Measurements from ENCODE around the gene GALNT2.

The GALNT2 gene

DNA sequence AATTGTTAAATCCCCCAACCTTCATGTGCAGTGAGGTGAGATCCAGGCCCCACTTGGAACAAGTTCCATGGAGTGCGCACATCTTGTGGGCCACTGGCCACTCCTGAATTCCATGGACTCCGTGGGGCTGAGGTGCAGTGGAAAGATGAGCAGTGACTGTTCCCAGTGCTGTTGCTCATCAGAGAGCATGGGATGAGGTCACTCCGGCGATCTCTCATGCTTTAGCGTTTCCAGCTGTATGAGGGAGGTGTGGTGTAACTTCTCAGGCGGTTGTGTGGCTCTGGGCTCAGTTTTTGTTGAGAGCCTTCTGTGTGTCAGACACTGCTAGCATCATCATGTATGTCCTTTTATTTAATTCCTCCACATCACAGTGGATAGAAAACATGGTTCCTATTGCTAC lies 96.2 kb downstream of the GALNT2 start:
- DNase-seq (ENCODE audit: low read depth in 2 of 2): no peak

DNA sequence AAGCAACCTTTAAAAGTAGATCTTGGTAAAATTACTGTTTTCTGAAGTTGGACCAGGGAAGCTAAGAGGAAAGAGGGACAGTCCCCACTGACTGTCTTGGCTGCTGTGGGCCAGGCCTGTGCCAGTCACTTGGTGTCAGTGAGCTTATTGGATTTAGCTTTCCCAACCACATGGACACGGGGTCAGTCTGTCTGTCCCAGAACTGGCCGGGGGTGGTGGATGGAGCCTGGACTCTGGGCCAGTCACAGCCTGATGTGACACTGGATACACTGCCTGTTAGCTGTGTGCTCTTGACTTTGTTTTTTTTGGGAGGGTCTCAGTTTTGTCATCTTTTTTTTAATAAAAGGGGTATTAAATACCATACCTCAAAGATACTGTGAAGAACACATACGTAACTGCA lies 96.7 kb downstream of the GALNT2 start:
- DNase-seq (ENCODE audit: low read depth in 2 of 2): no peak

DNA sequence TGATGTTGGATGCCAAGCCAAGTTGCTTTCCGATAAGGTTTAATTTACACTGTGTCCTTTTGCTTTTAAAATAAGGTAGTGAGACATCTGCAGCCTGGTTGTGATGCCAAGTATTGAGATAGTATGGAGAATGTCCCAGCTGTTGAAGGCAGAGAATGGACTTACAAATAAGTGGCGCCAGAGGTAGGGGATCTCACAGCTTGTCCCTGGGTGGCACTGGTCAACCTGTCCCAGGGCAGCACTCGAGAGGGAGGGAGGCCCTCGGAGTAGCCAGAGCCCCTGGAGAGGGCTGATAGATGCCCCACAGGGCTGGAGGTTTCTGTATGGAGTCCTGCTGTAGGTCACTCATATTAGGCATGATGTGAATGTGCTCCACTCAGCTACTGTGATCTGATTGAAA lies 98.5 kb downstream of the GALNT2 start:
- no peak for DNase-seq (ENCODE audit: low read depth in 2 of 2)

DNA sequence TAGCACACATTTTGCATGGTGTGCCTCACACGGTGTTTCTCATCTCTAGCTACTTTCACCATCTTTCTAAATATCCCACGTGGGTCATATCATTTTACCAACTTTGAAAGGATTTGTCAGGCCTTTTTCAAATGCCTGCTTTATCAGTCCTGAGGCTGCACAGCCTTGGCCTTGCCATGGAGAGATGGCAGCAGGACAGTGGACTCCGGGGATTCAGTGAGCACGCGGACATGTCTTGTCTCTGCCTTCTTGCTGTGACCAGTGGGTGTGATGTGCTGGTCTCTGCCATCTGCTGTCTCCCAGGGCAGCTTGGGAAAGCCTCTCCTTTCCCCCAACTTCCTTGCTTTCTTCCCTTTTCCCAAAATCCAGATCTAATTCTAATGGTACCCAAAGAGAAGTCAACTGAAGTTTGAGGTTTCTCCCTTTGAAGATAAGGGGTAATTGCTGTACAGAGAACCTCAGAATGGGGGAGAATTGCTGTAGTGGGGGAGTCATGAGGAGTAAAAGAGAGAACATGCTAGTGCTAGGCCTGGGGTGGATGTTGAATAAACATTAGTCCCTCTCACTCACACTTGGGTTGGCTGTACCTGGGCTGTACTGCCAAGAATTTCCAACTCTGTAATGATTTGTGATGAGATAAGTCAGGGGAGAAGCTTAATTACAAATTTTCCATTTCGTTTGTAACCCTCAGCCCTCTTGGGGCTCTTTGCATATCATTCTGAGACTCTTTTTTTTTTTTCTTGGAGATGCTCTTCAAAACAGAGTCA lies 99.5 kb downstream of the GALNT2 start:
- DNase-seq (ENCODE audit: low read depth in 2 of 2): no peak

DNA sequence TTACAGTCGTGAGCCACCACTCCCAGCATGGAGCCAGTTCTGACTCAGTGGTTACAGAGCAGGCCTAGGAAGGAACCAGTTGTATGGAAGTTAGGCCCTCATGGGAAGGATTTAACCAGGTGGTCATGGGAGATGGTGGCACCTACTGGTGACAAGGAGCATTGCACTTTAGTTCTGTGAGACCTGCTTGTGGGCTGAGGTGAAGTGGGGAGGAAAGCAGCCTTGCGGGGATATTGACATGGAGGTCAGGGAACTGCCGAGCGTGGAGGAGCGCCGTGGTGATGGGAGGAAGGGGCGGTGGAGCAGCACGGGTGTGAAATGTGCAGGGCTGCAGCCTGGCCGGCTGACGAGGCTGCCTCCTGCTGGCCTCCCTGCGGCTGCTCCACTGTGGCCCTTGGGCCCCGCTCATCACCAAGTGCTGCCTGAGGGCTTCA lies 100.4 kb downstream of the GALNT2 start:
- DNase-seq (ENCODE audit: low read depth in 2 of 2): peak; percentile 15 to 17

DNA sequence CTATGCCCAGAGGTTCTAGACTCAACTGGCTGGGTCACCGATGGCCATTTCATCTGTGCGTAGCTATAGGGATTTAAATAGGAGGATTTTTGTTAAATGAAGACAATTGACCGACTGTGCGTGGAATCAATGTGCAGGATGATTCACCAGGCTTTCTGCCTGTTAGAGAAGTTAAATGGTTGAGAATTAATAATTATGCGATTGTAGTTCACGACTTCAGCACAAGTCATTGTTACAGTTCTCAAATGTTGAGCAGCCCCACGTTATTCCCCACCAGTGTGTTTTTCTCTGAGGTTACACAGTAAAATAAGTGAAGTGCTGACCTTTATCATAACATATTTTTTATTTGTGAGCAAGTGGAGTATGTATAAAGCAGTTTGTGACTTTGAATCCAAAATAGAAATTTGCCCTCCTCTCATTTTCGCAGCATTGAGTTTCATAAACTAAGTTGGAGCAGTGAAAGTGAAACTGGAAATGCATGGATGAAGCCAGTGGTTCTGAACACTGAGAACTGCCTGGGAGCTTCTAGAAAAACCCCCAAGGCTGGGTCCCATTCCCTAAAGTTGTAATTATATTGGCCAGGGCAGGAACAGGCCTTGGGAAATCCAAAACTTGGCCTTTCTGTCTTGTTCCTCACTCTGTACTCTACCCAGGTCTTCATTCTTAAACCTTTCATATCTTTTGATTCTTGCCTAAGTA lies 102.6 kb downstream of the GALNT2 start:
- no peak for DNase-seq (ENCODE audit: low read depth in 2 of 2)

DNA sequence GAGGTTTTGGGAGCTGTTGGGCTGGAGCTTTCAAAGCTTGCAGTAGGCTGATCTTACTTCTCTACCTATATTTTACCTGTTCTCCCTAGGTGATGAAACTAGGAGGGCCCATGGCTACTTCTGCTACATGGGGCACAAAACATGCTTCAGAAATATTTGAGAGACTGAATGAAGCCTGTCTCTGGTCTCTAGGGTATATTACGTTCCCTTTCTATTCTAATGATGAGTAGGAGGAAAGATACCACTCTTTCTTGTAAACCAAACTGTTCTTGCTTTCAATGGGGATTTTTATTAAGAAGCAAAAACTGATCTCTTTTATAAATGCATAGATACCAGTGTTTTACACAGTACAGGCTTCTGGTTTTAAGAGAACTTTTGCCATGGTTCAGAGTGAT lies 103.1 kb downstream of the GALNT2 start:
- DNase-seq (ENCODE audit: low read depth in 2 of 2): no peak

DNA sequence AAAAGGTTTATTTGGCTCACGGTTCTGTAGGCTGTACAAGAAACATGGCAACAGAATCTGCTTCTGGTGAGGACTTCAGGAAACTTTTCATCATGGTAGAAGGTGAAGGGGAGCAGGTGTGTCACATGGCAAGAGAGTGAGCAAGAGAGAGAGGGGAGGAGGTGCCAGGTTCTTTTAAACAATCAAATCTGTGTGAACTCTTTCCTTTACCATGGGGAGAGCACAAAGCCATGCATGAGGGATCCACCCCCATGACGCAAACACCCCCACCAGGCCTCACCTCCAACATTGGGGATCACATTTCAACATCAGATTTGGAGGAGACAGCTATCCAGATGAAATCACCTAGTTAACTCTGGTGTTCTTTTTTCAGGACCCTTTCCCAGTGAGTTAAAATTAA lies 103.6 kb downstream of the GALNT2 start:
- DNase-seq (ENCODE audit: low read depth in 2 of 2): no peak

DNA sequence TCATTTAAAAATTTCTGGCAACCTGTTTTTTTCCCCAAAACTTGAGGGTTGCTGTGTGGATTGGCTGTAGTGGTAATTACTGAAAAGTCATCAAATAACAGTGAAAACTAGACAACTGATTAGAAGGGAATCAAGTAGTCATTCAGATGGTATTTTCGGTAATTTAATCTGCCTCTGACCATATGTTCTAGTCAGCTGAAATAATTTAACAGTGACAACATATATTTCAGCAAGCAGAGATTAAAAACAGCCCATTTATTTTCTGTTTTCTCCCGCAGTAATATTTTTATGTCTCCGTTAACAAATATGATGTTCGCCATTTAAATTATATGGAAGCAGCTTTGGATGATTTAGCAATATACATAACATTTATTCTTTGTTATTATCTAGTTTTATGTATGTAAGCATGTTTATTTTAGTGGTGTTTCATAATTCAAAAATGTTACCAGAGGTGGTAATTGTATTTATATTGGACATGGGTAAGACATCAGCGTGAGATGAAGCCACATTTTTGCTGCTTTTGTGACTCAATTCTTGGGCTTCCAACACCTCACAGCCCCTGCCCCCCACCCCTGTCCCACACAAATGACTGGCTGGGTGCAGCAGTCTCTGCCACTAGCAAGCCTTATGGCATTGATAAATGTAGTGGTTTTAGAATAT lies 104.4 kb downstream of the GALNT2 start:
- no peak for DNase-seq (ENCODE audit: low read depth in 2 of 2)

DNA sequence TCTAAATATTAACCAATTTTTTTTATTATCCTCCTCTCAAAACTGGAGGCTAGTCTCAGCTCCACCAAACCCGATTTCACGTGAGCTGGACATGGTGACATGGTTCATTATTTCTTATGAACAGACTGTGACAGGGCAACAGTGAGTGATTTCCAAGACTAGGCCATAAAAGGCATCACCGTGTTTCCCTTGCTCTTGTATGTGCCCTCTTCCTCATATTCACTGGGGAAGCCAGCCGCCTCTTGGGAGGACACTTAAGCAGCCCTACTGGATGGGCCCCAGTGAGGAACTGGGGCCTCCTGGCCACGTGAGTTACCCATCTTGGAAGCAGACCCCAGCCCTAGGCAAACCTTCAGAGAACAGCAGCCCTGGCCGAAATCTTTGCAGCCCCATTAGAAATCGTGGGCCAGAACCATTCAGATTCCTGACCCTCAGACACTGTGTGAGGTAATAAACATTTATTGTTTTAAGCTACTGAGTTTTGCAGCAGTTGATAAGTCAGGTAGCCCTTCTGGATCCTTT lies 105.0 kb downstream of the GALNT2 start:
- no peak for DNase-seq (ENCODE audit: low read depth in 2 of 2)

DNA sequence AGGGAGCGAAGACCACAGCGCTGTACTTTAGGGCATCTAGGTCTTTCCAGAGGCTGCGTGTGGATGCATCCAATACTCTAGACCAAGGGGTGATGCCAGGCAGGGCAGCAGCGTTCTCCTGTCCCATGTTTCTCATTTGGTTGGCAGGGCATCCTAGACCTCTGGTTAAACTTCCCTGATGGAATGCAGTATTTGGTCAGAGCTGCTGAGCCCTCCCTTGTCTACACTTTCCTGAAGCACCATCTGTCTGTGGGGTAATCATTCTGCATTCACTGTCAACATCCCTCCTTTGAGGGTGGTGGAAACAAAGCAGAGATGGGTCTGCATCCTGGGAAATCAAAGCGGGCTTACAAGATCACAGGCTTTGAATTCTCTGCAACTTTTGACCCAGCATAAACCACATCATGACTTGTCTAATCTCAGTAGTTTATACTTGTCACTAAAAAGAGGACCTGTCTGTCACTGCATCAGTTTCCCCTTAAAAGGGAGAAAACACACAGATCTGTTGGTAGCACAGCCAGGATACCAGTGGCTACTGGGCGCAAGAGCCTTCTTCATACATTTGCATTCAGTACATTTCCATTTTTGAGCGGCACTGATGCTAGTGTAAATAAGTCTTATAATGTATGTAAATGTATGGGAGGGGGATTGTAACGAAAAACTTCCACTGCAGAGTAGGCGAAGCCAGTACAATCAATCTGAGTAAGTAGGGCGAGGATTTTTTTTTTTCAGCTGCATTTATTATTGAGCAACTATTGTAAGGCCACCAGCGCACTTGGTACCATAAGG lies 106.3 kb downstream of the GALNT2 start:
- DNase-seq (ENCODE audit: low read depth in 2 of 2): no peak

DNA sequence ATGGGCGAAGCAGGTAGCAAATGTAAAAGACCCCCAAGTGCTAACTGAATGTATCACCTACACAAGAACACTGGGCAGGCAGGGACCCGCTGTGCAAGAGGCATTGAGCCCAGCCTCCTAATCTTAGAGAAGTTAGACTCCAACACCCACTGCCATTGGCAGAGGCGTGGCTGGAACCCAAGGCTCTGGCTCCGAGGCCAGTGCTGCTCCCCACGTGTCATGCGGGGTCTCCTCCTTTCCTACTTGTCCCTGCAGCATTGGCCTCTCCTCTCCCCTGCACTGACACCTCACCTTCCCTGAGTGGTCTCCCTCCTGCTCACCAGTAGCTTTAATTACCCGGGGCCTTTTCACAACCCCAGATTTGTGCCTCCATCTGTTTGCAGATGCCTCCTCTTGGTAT lies 107.0 kb downstream of the GALNT2 start:
- no peak for DNase-seq (ENCODE audit: low read depth in 2 of 2)

DNA sequence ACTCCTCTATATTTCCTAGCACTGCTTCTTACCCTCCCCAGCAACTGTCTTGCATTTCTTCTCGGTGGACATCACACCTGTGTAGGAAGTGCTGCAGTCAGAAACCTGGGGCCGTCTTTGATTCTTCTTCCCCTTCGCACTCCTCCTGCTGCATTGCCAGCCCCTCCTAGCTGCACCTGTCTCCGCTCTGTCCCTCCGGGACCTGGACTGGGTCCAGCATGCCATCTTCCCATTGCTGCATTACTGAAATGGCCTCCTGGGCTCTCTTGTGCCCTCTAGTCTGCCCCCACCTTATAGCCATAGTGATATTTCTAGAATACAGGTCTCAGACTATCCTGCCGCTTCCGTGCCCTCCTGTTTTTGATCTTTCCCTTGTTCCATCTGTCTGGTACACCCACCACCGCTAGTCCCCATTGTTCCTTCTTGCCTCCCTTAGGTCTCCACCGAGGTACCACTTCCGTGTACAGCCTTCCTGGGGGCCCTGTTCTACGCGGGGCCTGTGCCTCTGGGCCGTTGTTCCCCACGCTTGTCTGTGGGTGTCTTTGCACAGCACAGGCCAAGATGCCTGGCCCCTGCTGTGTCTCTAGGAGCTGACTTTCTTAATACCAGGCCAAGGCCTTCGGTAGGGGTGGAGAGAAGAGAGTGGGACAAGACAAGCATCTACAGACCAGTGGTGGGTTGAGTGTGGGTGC lies 107.6 kb downstream of the GALNT2 start:
- DNase-seq (ENCODE audit: low read depth in 2 of 2): no peak

DNA sequence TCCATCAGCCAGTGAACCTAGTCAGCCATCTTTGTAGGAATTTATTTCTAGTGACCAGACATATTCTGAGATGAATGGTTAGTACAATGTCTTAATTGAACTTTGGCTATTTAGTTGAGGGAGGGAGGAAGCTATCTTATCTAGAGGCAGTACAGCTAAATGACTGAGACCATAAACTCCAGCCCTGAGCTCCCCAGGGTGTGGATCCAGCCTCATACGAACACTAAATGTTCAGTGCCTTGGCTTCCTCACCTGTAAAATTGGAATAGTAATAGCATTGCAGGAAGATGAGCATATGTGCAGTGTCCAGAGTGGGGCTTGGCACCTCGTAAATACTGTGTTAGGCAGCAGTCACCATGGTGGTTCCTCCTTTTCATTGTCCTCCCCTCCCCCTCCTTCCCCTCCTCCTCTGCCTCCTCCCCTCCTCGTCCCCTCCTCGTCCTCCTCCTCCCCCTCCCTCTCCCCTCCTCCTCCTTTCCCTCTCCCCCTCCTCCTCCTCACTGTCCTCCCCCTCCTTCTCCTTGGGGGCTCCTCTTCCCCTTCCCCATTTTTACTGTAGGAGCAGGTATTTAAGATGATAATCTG lies 108.2 kb downstream of the GALNT2 start:
- no peak for DNase-seq (ENCODE audit: low read depth in 2 of 2)

DNA sequence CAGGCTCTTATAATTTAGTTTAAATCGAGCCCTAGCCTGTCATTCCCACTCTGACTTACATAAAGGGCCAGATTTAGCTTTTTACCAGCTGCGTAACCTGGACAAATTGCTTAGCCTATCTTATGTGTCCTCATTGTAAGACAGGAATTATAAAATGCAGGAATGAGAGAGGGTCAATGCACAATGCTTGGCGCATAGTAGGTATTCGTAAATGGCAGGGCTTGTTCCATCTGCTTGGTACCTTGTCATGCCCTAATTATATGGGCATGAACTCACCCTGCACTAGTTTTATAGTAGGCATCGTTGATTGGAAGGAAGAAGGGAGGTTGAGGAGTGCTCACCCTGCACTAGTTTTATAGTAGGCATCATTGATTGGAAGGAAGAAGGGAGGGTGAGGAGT lies 108.8 kb downstream of the GALNT2 start:
- DNase-seq (ENCODE audit: low read depth in 2 of 2): no peak

DNA sequence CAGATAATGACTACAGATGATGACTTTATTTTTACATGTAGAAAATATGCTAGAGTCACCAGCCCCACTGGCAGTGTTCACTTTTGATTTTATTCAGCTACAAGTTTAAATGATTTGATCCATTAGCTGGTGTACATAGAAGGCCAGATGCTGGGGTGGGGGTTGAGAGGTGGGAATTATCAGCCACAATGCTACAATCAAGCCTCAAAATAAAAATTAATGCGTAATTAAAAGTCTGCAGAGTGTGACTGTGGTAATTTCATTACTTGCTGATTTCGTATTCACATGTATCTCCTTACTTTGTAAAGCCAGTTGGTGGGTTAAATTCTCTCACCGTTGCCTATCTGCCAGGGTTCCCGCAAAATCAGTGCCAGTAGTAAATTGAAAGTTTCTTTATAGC lies 109.3 kb downstream of the GALNT2 start:
- DNase-seq (ENCODE audit: low read depth in 2 of 2): no peak

DNA sequence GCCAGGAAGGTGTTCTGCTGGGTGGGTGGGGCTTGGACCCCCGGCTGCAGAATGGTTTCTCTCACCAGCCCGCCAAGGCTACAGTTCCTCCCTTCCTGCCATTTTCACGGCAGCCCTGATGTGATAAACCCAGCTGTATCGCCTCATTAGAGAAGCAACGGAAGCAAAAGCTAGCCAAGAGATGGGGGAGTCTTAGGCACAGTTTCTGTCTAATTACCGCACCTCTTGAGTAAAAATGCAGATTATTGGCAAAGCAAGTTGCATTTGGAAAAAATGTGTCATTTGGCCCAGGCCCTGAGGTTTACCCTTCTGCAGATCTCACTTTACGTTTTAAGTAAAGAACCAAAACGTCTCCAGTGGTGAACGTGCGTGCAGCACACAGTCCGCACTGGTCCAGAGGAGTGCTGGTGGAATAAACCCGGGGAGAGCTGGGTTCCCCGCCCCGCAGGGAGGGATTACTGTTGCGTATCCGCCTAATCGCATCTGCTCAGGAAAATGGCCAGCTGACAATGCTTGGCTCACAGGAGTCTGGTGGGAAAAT lies 109.9 kb downstream of the GALNT2 start:
- DNase-seq (ENCODE audit: low read depth in 2 of 2): no peak

DNA sequence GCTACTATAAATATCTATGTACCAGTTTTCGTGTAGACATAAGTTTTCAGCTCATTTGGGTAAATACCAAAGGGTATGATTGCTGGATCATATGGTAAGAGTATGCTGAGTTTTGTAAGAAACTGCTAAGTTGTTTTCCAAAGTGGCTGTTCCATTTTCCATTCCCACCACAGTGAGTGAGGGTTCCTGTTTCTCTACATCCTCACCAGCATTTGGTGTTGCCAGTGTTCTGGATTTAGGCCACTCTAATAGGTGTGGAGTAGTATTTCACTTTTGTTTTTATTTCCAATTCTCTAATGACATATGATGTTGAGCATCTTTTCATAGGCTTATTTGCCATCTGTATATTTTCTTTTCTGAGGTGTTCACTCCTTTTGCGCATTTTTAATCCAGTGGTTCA lies 112.2 kb downstream of the GALNT2 start:
- DNase-seq (ENCODE audit: low read depth in 2 of 2): no peak

DNA sequence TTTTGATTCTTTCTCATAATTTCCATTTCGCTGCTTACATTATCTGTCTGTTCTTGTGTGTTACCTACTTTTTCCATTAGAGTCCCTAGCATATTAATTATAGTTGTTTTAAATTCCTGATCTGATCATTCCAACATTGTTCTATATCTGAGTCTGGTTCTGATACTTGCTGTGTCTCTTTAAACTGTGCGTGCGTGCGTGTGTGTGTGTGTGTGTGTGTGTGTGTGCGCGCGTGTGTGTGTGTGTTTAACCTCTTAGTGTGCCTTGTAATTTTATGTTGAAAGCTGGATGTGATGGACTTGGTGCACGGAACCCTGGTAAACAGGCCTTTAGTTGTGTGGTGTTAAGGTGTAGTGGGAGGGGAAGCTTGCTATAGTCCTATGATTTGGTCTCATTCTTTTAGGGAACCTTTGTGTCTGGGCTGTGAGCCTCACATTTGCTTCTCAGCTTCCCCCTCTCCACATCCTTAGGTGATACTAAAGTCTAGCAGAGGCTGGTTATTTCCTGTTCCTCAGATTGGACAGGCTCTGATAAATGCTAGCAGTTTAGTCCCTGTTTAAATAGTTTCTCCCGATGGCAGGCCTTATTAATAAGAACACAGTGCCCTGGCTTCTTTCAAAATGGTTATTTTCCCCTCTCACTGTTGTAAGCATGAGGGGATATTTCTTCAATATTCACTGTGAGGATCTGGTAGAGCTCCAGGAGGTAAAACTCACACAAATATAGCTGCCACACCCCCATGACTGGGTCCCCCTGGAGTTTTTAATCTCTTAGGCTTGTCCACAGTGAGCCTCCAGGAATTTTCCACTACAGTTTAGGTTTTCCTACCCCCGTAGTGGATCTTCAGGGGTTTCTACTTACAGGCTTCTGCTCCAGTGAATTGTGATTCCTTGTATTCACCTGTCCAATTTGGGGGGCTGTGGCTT lies 118.3 kb downstream of the GALNT2 start:
- DNase-seq (ENCODE audit: low read depth in 2 of 2): no peak
